Transverse colon (tissue), 4 donors: Measurements from ENCODE around the gene HSPA1B.

Experiments
- CTCF ChIP-seq, 5 experiments: fragments of 200-600 bp in 3 of 5; fragments of 450-650 bp in 2 of 5; sonication (generic) in 3 of 5; IDR thresholded peaks; 1 replicate in 2 of 5; 2 replicates in 3 of 5; pipeline ENCODE4 v1.5.1; 2016 to 2017; ENCODE audit warnings: antibody characterized with exemption in 5 of 5, inconsistent platforms in 3 of 5, mild to moderate bottlenecking in 2 of 5, moderate library complexity in 1 of 5
- POLR2A ChIP-seq: fragments of 450-650 bp; IDR thresholded peaks from one replicate; pipeline ENCODE4 v1.6.1; 2016; ENCODE audit warnings: antibody characterized with exemption, mild to moderate bottlenecking, moderate library complexity
- POLR2AphosphoS5 ChIP-seq, 3 donors: sonication (generic); formaldehyde crosslinking; IDR thresholded peaks; one replicate each; pipeline ENCODE4 v1.6.1; 2016; ENCODE audit warnings: antibody characterized with exemption in 3 of 3

GRCh38 chr6:31864818-31865204, 37.3 kb downstream of the HSPA1B start:
- TF ChIP-seq CTCF (IDR thresholded peaks at IDR 0.05) (no peak), POLR2A (no peak), POLR2AphosphoS5 (IDR thresholded peaks at IDR 0.05) (no peak)
